ENCODE data around the gene MSI2. TPM values are rescaled to one million over a fixed set of nuclear protein-coding genes. Genes with fewer than 3 reads are reported as not detected.

MSI2 gene
- polyA plus RNA-seq, 12 donors: 24.1 to 40.3 (median 34.1) TPM; not detected in 1

GRCh38 chr17:57630736-57631135, 374.4 kb downstream of the MSI2 start:
- DNase-seq: no peak

- no peak for DNase-seq
Observed at GRCh38 chr17:57631871-57632270, 375.5 kb downstream of the MSI2 start.

- no peak for DNase-seq
Observed at GRCh38 chr17:57632294-57632693, 376.0 kb downstream of the MSI2 start.

GRCh38 chr17:57633236-57633635, 376.9 kb downstream of the MSI2 start:
- DNase-seq: no peak

- DNase-seq: no peak
Observed at GRCh38 chr17:57634713-57635465, 378.6 kb downstream of the MSI2 start.

GRCh38 chr17:57636274-57636673, 380.0 kb downstream of the MSI2 start:
- no peak for DNase-seq

- no peak for DNase-seq
Observed at GRCh38 chr17:57636985-57637665, 380.8 kb downstream of the MSI2 start.

GRCh38 chr17:57637666-57638010, 381.3 kb downstream of the MSI2 start:
- no peak for DNase-seq

- DNase-seq: no peak
Observed at GRCh38 chr17:57638284-57638683, 382.0 kb downstream of the MSI2 start.

- DNase-seq: no peak
Observed at GRCh38 chr17:57639381-57639780, 383.1 kb downstream of the MSI2 start.

GRCh38 chr17:57640079-57640478, 383.8 kb downstream of the MSI2 start:
- DNase-seq: no peak

- no peak for DNase-seq
Observed at GRCh38 chr17:57641761-57642160, 385.4 kb downstream of the MSI2 start.

- no peak for DNase-seq
Observed at GRCh38 chr17:57643062-57643461, 386.7 kb downstream of the MSI2 start.

- DNase-seq: no peak
Observed at GRCh38 chr17:57644326-57644725, 388.0 kb downstream of the MSI2 start.

- no peak for DNase-seq
Observed at GRCh38 chr17:57645950-57646665, 389.8 kb downstream of the MSI2 start.

- no peak for DNase-seq
Observed at GRCh38 chr17:57648720-57649119, 392.4 kb downstream of the MSI2 start.

GRCh38 chr17:57649191-57649590, 392.9 kb downstream of the MSI2 start:
- DNase-seq: no peak

GRCh38 chr17:57649731-57650484, 393.6 kb downstream of the MSI2 start:
- DNase-seq: no peak

GRCh38 chr17:57650548-57650947, 394.2 kb downstream of the MSI2 start:
- no peak for DNase-seq

- no peak for DNase-seq
Observed at GRCh38 chr17:57651451-57651850, 395.1 kb downstream of the MSI2 start.

GRCh38 chr17:57651996-57652395, 395.7 kb downstream of the MSI2 start:
- no peak for DNase-seq

- no peak for DNase-seq
Observed at GRCh38 chr17:57652811-57653210, 396.5 kb downstream of the MSI2 start.

Data from muscle of arm (tissue), 12 donors.